HG03521 (cell line): Measurements from ENCODE around the gene RUBCNL.

ENCODE experiments used
- ATAC-seq: cut with Tn5 transposase; IDR thresholded peaks from one replicate; pipeline ENCODE4 v1.9.1; 2021; ENCODE audit warnings: mild to moderate bottlenecking, moderate library complexity; ENCODE audit not compliant: unreplicated experiment

RUBCNL gene

DNA sequence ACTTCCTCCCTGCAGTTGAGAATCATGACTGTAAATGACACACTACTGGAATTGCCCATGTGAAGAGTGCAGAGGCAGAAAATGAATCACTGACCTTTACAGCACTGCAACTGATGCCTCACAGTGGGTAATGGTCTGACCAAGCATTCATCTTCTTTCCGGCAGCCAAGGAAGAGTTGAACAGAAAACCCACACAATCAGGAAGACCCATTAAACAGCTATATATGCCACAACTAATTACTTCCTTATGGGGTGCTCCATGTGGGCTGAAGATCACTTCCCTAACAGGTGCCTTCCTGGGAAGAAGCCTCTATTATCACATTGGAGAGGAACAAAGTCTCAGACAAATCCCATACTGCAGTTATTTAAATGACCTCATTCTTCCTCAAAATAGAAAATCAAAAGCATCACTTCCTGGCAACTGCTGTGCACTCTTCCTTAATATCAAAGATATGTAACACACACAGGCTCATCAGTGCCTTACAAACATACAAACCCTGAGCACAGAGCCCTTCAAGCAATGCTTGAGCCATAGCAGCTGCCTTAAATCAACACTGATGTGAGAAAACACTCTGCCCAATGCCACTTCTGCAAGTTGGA lies 45.8 kb downstream of the RUBCNL start:
- no peak for ATAC-seq

- no peak for ATAC-seq
Observed at GRCh38 chr13:46340631-46341111, 46.4 kb downstream of the RUBCNL start.

GRCh38 chr13:46340011-46340410 lies 47.0 kb downstream of the RUBCNL start:
- ATAC-seq = no peak

DNA sequence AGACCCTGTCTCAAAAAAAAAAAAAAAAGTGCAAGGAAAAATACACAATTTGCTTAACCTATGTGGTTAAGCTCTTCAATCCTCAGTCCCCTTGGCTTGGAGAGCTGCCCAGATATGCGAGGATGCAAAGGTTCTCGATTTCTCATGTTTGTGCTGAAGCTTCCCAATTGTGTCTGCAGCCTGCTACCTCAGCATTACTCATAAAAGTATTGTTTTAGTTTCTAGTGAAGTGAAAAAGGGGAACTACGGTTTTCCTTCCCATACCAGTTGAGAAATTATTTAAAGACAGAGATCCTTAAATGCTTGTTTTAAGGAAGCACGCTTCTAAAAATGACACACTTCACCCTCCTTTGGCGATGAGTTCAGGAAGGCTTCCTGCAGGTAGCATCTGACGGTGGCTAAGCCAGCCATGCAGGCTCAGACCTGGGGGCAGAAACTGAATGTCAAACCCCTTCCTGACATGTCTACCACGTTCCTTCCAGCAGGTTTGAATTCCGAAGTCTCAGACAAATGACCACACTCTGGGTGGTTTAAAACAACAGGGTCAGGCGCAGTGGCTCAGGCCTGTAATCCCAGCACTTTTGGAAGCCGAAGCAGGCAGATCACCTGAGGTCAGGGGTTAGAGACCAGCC lies 47.9 kb downstream of the RUBCNL start:
- ATAC-seq = no peak

DNA sequence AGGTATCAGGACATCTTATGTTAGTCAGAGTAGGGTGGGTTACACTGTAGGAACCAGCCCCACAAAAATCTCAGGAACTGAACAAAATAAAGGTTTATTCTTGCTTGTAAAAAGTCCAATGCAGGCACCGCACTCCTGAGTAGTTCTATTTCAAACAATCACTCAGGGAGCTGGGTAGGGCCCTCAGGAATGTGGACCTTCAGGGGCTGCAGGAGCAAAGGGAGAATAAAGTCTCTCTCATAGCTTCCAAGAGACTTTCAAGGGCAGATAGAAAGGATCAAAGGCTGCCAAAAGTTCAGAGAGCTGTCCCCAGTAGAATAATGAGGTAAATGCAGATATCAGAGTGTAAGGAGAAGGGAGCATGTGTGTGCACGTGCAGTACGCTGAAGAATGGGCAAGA lies 49.4 kb downstream of the RUBCNL start:
- no peak for ATAC-seq

GRCh38 chr13:46334035-46334822 lies 52.8 kb downstream of the RUBCNL start:
- ATAC-seq = no peak

GRCh38 chr13:46332772-46333171 lies 54.3 kb downstream of the RUBCNL start:
- ATAC-seq = no peak

DNA sequence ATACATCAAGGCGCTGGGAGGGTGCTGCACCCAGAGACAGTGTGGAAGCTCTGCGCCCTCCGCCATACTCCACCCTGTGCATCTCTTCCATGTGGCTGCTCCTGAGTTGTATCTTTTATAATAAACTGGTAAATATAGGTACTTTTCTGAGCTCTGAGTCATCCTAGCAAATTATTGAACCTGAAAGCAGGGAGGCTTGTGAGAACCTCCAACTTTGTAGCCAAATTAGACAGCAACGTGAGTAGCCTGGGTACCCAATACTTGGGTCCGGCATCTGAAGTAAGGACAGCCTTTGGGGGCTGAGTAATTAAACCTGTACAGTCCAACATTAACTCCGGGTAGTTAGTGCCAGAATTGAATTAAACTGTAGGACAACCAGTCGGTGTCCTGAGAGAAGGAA lies 57.4 kb downstream of the RUBCNL start:
- no peak for ATAC-seq

DNA sequence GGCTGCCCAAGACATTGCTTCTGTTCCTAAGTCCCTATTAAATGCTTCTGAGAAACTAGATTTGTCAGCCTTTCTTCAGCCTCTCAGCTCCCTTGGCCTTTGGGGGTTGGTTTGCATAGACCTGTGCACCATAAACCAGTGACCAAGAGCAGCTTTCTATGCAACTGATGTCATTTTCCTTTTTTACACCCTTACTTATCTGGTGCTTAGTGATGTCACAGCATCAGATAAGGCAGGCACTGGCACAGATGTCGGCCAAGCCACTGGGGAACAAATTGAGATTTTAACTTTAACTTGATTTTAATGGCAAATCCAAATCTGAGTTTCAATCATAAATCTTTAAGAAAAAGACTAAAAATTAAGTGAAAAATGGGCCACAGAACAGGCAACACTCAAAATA lies 59.8 kb downstream of the RUBCNL start:
- no peak for ATAC-seq

- no peak for ATAC-seq
Observed at GRCh38 chr13:46324976-46325375, 62.1 kb downstream of the RUBCNL start.

- ATAC-seq = no peak
Observed at GRCh38 chr13:46321494-46322225, 65.4 kb downstream of the RUBCNL start.

- no peak for ATAC-seq
Observed at GRCh38 chr13:46320821-46321220, 66.2 kb downstream of the RUBCNL start.

DNA sequence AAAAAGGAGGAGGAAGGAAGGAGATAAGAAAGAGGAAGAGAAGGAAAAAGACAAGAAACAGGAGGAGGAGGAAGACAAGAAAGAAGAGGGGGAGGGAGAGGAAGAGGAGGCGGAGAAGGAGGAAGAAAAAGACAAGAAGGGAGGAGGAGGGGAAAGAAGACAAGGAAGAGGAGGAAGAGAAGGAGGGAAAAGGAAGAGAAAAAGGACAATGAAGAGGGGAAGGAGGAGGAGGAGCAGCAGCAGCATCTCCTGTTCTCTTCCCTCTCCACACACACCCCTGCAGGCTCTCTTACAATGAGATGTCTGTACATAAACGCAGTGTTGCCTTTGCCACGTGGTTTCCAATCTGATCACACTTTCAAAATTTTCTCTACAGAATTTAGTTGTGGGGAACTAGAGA lies 66.6 kb downstream of the RUBCNL start:
- ATAC-seq = no peak

DNA sequence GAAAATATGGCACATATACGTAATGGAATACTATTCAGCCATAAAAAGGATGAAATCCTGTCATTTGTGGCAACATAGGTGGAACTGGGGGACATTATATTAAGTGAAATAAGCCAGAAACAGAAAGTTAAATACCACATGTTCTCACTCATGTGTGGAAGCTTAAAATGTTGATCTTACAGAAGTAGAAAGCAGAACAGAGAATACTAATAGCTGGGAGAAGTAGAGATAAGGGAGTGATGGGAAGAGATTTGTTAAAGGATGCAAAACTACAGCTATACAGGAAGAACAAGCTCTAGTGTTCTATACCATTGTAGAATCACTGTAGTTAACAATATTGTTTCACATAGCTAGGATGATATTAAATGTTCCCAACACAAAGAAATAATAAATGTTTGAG lies 68.1 kb downstream of the RUBCNL start:
- ATAC-seq = no peak

DNA sequence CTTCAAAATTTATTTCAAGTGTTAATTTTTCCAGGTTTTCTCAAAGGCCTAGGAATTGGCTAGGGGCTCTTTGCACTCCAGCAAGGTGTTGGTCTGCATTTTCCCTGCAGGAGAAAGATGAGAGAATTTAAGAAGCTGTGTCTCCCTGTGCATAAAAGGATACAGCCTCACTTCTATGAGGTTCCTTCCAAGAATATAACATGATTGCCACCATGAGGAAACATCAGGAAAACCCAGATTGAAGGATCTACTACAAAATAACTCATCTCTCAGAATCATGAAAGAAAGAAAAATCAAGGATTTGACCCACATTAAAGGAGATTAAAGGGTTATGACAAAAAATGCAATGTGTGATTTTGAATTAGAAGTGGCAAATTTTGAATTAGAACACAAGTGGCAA lies 69.9 kb downstream of the RUBCNL start:
- no peak for ATAC-seq

DNA sequence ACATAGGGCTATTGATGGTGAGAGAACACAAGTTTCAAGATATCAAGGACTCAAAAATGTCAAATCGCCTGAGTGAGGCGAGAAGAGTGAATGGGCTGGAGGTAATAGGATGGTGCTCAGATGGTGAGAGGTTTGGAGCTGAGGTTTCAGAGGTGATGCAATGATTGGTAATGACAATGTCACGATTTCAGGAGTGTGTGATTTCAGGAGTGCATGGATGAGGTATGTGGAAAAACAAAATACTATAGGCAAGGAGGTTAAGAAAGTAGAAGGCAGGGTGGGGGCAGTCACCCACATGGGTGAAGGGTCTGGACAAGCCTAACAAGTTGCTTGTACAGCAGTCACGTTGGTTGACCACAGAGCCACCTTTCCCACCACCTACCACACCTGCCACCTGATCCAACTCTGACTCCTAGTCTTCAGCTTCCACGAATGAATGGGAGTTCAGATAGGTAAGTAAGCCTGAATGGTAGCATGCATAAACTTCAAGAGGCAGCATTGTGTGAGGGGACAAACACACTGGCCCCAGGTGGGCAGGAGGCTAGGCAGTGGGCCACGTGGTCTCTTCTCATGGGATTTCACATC lies 71.5 kb downstream of the RUBCNL start:
- no peak for ATAC-seq

DNA sequence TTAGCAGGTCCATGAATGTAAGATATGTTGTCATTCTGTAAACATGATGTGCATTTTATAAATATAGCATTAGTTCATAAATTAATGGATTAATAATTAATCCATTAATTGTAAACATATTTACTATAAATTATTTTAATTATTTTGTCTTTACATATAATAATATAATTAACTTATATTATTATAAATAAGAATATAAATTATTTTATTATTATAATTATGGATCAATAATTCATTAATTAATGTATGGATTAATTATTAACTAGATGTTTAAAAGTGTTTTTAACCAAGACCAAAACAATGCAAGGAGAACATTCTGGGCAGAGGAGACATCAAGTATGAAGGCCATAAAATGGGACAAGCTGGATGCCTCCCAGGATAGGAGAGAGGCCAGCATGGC lies 72.0 kb downstream of the RUBCNL start:
- no peak for ATAC-seq

GRCh38 chr13:46314587-46314986 lies 72.5 kb downstream of the RUBCNL start:
- ATAC-seq = no peak

- no peak for ATAC-seq
Observed at GRCh38 chr13:46313432-46314257, 73.4 kb downstream of the RUBCNL start.

DNA sequence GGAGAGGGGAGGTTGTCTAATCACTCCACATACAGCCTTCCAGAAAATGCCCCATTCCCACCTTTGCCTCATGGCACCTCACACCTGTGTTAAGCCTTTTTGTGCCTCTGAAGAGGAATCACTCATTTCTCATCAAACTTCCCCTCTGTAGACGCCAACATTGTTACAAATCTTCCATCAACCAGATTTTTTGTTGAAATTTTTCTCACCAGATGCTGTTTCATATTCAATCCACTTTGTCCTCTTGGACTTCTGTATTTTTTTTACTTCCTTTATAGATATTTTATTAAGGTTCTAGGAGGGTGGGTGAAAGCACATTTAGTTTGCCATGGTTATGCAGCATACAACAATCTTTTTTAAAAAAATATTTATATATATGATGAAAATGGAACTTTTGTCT lies 74.0 kb downstream of the RUBCNL start:
- ATAC-seq = no peak
